ENCODE results near the gene ABCA8.
"Not testable (repeated sequence)": the region's sequence is repeated elsewhere in the genome, so short reads cannot be mapped to it uniquely, and the experiment has no call there.

Gene ABCA8

GRCh38 chr17:68824185-68824584 is 131.0 kb downstream of the ABCA8 start:
- not testable (repeated sequence) for DNase-seq

- no peak for DNase-seq
Observed at GRCh38 chr17:68822719-68823289, 132.4 kb downstream of the ABCA8 start.

GRCh38 chr17:68821860-68822696 is 133.1 kb downstream of the ABCA8 start:
- no peak for DNase-seq

GRCh38 chr17:68820825-68821481 is 134.2 kb downstream of the ABCA8 start:
- DNase-seq, result no peak

GRCh38 chr17:68820476-68820824 is 134.7 kb downstream of the ABCA8 start:
- no peak for DNase-seq

GRCh38 chr17:68819465-68819864 is 135.7 kb downstream of the ABCA8 start:
- no peak for DNase-seq

Data from 8988T (cell line).